OCI-LY7 (cell line): Measurements from ENCODE around the gene FOXG1. TPM values are rescaled to one million over a fixed set of nuclear protein-coding genes. Genes with fewer than 3 reads are reported as not detected.

Experiments
- BruUV-seq: library from RNA; stranded (reverse); fragments of 400-500 nt; replicated peaks from 2 replicates; lab custom pipeline; 2021; lab: Mats Ljungman, UMichigan
- CTCF ChIA-PET: fragments of 300-600 bp; sonication (Branson Sonifier 250); formaldehyde crosslinking; loops from one replicate; lab custom pipeline; 2022; ENCODE audit warnings: antibody characterized with exemption; ENCODE audit not compliant: unreplicated experiment; lab: Charles Lee
- POLR2A ChIA-PET: fragments of 300-600 bp; sonication (Branson Sonifier 250); formaldehyde crosslinking; loops from one replicate; lab custom pipeline; 2022; ENCODE audit warnings: antibody characterized with exemption; lab: Charles Lee
- DNase-seq: peaks from one replicate; pipeline ENCODE4 v3.0.0-alpha.2; 2015; ENCODE audit warnings: low spot score
- H2AFZ ChIP-seq: fragments of 200-600 bp; sonication (generic), shearing (Covaris generic); 2 replicates; pipeline ENCODE4 v1.6.1; 2014; ENCODE audit warnings: mild to moderate bottlenecking, antibody characterized with exemption, low read length, moderate library complexity
- H3K27ac ChIP-seq: fragments of 200-600 bp; sonication (generic); 2 replicates; pipeline ENCODE4 v1.5.1; 2014; ENCODE audit warnings: mixed run types, low read depth, mild to moderate bottlenecking, moderate library complexity, low read length, inconsistent platforms; ENCODE audit not compliant: poor library complexity, severe bottlenecking
- H3K36me3 ChIP-seq: fragments of 200-600 bp; sonication (generic); 2 replicates; pipeline ENCODE4 v1.6.1; 2014; ENCODE audit warnings: mild to moderate bottlenecking, antibody characterized with exemption, low read length, moderate library complexity, mixed read lengths; ENCODE audit not compliant: insufficient read depth
- H3K4me1 ChIP-seq: fragments of 200-600 bp; sonication (generic); 2 replicates; pipeline ENCODE4 v1.5.1; 2014; ENCODE audit warnings: mild to moderate bottlenecking, low read length; ENCODE audit not compliant: insufficient read depth, poor library complexity, severe bottlenecking
- H3K4me2 ChIP-seq: fragments of 200-600 bp; sonication (generic); 2 replicates; pipeline ENCODE4 v1.6.1; 2014; ENCODE audit warnings: mild to moderate bottlenecking, low read length
- H3K4me3 ChIP-seq: fragments of 200-600 bp; sonication (generic); 2 replicates; pipeline ENCODE4 v1.5.1; 2014; ENCODE audit warnings: mild to moderate bottlenecking, low read depth, low read length; ENCODE audit not compliant: poor library complexity, severe bottlenecking
- H3K79me2 ChIP-seq: fragments of 200-600 bp; sonication (generic); 2 replicates; pipeline ENCODE4 v1.6.1; 2016; ENCODE audit warnings: low read depth, mild to moderate bottlenecking, low read length, moderate library complexity, mixed read lengths; ENCODE audit not compliant: insufficient read depth
- H3K9me2 ChIP-seq: fragments of 200-600 bp; sonication (generic); 2 replicates; pipeline ENCODE4 v1.6.1; 2016; ENCODE audit warnings: mild to moderate bottlenecking, low read length, mixed read lengths; ENCODE audit not compliant: insufficient read depth
- H3K9me3 ChIP-seq: fragments of 200-600 bp; sonication (generic); 2 replicates; pipeline ENCODE4 v1.6.1; 2014; ENCODE audit warnings: mild to moderate bottlenecking, mixed run types, low read length, mixed read lengths
- H4K20me1 ChIP-seq: fragments of 200-600 bp; sonication (generic); 2 replicates; pipeline ENCODE4 v1.6.1; 2014; ENCODE audit warnings: mild to moderate bottlenecking, antibody characterized with exemption, low read length, moderate library complexity, mixed read lengths; ENCODE audit not compliant: insufficient read depth
- CTCF ChIP-seq: fragments of 200-600 bp; sonication (generic); conservative IDR thresholded peaks from 2 replicates; pipeline ENCODE4 v1.5.1; 2014; ENCODE audit warnings: mild to moderate bottlenecking, antibody characterized with exemption, low read length, moderate library complexity, mixed read lengths
- EZH2phosphoT487 ChIP-seq: fragments of 200-600 bp; sonication (generic); IDR thresholded peaks from 2 replicates; pipeline ENCODE4 v1.6.1; 2018; ENCODE audit warnings: low read depth, borderline replicate concordance, mild to moderate bottlenecking, mixed run types, antibody characterized with exemption, low read length, moderate library complexity, mixed read lengths
- intact Hi-C: fragments of 100-400 bp; cut with micrococcal nuclease; formaldehyde crosslinking; loops from one replicate; pipeline ENCODE4 v1.10.0; 2022; ENCODE audit not compliant: unreplicated experiment
- total RNA-seq, 2 experiments: library from RNA; depleted of rRNA in 1 of 2; stranded (reverse); fragments of >200 nt in 1 of 2; shearing (Covaris generic) in 1 of 2; gene quantifications; 2 replicates each; pipeline ENCODE4 v1.2.3, GENCODE V29; 2014 to 2022

Gene FOXG1
- total RNA-seq, 2 experiments from 2014 or later = not detected

GRCh38 chr14:28758885-28759652, 7.5 kb upstream of the FOXG1 start:
- no peak overlapping the region for H3K4me2 ChIP-seq
- no peaks in the 10 kb centered on the region for H3K9me3 ChIP-seq
- H3K79me2 ChIP-seq = no peaks in the 10 kb centered on the region
- no peak for TF ChIP-seq CTCF
- no peak for TF ChIP-seq EZH2phosphoT487
- ChIA-PET CTCF (no interaction called here), POLR2A (no interaction called here)
- no peaks in the 10 kb centered on the region for H3K9me2 ChIP-seq
- no peak overlapping the region for H3K27ac ChIP-seq
- BruUV-seq = no TSS peak
- DNase-seq = no peak
- H3K36me3 ChIP-seq = no peaks in the 10 kb centered on the region
- H3K4me1 ChIP-seq = no peaks in the 10 kb centered on the region
- H4K20me1 ChIP-seq = no peaks in the 10 kb centered on the region
- no peak overlapping the region for H3K4me3 ChIP-seq
- H2AFZ ChIP-seq = no peak overlapping the region
- intact Hi-C loops = no loop called here

GRCh38 chr14:28759653-28760313, 6.8 kb upstream of the FOXG1 start:
- no peak overlapping the region for H3K4me2 ChIP-seq
- intact Hi-C loops = no loop called here
- no peaks in the 10 kb centered on the region for H3K9me3 ChIP-seq
- no peak overlapping the region for H2AFZ ChIP-seq
- BruUV-seq = no TSS peak
- POLR2A ChIA-PET = interaction anchor here (0.6 to 0.7 kb wide), 2 partner anchors 28 to 1374 kb away, joined by 4 read pairs; no protein-coding TSS in a partner anchor
- no peaks in the 10 kb centered on the region for H3K4me1 ChIP-seq
- CTCF ChIA-PET = no interaction called here
- no peak overlapping the region for H3K4me3 ChIP-seq
- H4K20me1 ChIP-seq = no peaks in the 10 kb centered on the region
- TF ChIP-seq EZH2phosphoT487 = no peak
- TF ChIP-seq CTCF = no peak
- H3K9me2 ChIP-seq = no peaks in the 10 kb centered on the region
- DNase-seq = no peak
- H3K36me3 ChIP-seq = no peaks in the 10 kb centered on the region
- H3K79me2 ChIP-seq = no peaks in the 10 kb centered on the region
- H3K27ac ChIP-seq = no peak overlapping the region
